Stimulated activated CD4-positive, alpha-beta T cell treated with anti-CD3 and anti-CD28 coated beads, Interleukin-4, amount 100 ng/mL, for 1 hour (primary cell): ENCODE results near the gene MS4A8.

Source experiments
- DNase-seq: peaks from one replicate; pipeline ENCODE4 v3.0.0-alpha.2; 2020

Gene MS4A8

DNA sequence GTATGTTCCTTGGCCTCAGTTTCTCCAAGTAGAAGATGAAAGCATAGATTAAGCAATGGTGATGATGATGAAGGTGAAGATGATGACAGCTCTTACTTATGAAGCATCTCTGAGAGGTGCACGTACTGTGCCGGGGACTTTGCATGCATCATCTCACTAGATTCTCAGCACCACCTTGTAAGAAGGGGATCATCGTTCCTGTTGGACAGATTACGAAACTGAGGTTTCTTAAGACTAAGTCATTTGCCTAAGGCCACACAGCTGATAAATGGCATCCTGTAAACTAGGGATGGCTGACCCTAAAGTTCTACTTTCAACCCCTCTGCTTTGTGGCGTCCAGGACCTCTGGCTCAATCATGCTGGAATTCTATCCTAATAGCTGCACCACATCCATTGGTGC, 65.9 kb downstream of the MS4A8 start:
- no peak for DNase-seq
